HG03039 (cell line): ENCODE measurements around the gene DOLK.

Source experiments
- ATAC-seq: cut with Tn5 transposase; IDR thresholded peaks from one replicate; pipeline ENCODE4 v1.9.1; 2021; ENCODE audit warnings: mild to moderate bottlenecking, moderate library complexity; ENCODE audit not compliant: unreplicated experiment

DOLK gene

DNA sequence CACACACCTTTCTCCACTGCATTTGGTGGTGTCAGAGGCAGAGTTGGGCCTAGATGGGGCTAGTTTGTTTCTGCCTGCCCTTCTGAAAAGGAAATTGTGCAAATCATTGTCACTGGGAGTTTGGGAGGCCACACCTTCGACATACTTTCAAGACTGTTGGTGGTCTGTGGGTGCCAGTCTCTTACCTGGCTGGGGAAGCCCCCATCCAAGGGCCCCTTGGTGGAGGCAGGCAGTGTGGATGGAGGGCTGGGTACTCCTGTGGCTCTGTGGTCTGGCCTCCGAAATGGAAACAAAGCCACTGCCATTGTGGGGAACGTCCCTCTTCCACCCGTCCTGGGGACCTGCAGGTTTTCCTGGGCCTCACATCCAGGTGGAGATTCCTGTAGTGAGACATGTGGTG, 37.5 kb downstream of the DOLK start:
- no peak for ATAC-seq

DNA sequence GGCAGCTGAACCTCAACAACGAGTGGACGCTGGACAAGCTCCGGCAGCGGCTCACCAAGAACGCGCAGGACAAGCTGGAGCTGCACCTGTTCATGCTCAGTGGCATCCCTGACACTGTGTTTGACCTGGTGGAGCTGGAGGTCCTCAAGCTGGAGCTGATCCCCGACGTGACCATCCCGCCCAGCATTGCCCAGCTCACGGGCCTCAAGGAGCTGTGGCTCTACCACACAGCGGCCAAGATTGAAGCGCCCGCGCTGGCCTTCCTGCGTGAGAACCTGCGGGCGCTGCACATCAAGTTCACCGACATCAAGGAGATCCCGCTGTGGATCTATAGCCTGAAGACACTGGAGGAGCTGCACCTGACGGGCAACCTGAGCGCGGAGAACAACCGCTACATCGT, 39.0 kb downstream of the DOLK start:
- no peak for ATAC-seq

DNA sequence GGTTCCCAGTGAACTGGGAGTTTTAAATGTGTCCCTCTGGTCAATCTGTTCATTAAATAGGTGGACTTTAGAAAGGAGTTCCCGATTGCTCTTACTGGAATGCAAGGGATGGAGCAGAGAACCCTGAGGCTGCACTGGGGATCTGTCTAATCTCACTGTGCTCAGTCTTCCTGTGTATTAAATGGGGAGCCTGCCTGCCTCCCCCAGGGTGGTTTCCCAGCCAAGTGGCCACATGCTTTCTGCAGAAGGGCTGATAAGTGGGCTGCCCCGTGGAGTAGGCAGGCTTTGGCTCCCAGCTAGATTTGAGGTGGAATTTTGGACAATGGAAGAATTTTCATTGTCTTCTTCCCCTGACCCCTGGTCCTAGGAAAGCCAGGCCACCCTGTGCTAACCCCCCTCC, 40.7 kb downstream of the DOLK start:
- no peak for ATAC-seq

DNA sequence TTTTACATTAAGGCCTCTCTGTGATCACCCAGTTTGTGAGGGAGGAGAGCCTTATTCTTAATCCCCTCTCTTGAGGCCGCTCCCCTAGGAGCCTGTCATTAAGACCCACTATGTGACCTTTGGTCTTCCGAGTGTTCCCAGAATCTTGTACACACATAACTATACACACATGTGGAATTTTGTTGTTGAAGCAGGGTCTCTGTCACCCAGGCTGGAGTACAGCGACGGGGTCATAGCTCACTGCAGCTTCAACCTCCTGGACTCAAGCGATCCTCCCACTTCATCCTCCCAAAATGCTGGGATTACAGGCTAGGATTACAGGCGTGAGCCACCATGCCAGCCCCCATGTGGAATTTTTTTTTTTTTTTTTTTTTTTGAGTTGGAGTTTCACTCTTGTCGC, 41.4 kb downstream of the DOLK start:
- ATAC-seq: no peak

GRCh38 chr9:128903871-128904620, 43.4 kb downstream of the DOLK start:
- no peak for ATAC-seq

DNA sequence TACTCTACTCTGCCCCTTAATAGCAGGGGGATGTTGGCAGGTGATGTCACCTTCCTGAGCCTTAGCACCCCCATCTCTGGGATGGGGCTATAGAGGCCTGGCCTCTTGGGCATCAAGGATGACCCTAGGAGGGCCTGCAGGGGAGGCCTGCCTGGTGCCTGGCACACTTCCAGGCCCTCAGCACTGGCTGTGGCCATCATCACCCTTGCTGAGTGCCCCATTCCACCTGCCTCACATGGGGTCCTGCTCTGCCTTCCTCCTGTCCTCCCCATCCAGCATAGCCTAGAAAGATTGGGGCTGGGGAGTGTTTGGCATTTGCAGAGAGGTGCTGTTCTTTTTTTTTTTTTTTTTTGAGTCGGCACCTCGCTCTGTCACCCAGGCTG, 44.3 kb downstream of the DOLK start:
- ATAC-seq: no peak

DNA sequence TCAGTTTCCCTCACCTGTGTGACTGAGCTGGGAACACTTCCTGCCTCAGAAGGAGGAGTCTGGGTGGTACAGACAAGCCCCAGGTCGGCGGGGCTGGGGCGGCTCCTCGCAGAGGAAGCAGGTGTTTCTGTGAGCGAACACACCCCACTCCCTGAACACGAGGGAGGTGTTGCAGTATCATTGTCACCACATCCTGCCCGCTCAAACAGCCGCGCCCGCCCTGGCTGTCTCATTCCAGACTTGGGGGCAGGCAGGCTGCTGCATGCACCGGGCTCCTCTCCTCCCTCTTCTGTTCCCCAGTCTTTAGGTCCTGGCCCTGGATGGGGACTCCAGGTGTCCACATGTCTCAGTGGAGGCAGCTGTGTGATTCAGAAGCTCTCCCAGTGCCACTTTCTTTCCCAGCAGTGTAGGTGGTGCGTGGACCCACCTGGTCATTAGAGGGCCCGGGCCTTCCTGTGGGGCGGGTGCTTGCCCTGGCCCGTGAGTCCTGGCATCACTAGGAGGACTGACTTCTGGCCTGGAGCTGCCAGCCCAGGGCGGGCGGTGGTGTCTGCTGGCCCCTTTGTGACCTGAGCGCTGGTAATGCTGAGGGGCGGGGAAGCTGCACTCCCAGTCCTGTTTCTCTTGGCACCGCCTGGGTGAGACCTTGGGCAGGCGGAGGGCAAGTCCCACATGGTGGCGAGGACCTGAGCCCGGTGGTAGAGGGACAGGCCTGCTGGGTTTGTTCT, 44.9 kb downstream of the DOLK start:
- peak; percentile 69 for ATAC-seq

DNA sequence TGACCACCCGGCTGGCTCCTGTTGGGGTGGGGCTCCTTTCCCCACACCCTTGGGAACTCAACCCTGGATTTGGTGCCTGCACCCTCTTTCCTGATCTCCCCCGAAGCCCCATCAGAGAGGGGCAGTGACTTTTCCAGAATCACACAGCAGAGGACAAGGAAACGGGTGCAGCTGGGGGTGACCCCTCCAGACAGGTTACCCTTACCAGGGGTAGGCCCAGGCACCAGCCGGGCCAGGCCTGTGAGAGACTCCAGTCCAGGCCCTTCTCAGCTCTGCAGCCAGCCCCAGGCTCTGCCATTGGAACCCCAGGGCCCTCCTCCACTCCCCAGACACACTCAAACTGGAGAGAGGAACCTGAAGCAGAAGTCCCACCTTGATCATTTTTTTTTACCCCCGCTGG, 45.6 kb downstream of the DOLK start:
- no peak for ATAC-seq

DNA sequence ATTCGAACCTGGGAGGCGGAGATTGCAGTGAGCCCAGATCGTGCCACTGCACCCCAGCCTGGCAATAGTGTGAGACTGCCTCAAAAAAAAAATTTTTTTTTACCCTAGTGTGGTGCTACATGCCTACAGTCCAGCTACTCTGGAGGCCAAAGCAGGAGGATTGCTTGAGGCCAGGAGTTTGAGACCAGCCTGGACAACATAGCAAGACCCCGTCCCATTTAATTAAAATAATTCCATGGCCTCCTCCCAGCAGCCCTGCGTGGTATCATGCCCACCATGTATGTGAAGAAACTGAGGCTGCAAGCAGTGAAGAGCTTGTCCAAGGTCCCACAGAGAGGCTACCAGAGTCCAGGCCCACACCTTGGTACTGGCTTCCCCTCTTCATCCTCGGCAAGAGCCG, 46.0 kb downstream of the DOLK start:
- ATAC-seq: no peak

- no peak for ATAC-seq
These were observed 47.7 kb downstream of the DOLK start for GRCh38 chr9:128899566-128900322.

- ATAC-seq: no peak
These were observed 48.4 kb downstream of the DOLK start for GRCh38 chr9:128898845-128899565.

GRCh38 chr9:128898382-128898781, 49.0 kb downstream of the DOLK start:
- no peak for ATAC-seq

GRCh38 chr9:128895556-128895955, 51.8 kb downstream of the DOLK start:
- no peak for ATAC-seq
